Panc1 (cell line): ENCODE results near the gene GOPC.

Source experiments
- POLR2AphosphoS5 ChIP-seq: IDR thresholded peaks from 2 replicates; pipeline ENCODE4 v1.6.1; 2012; ENCODE audit warnings: mild to moderate bottlenecking, low read depth, low read length, moderate library complexity
- TF ChIP-seq, protein P1 (sequence below): fragments of 450-650 bp; IDR thresholded peaks from 2 replicates; pipeline ENCODE4 v1.5.1; 2017; ENCODE audit warnings: mild to moderate bottlenecking

DNA sequence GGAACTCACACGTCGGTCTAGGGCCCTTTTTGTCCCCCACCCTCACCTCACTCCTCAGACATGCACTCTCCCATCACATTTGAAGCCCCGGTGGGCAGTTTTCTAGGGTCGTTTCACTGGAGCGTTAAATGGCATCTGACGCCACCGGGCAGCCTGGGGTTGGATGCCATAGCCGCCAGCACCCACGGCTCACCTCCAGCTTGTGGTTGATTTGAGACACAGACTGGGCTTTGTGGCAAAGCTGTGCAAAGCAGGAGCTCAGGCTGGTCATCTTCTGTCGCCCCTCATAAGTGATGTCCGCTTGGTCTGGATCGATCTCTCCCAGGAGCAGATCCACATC, 530 bp downstream of the GOPC start:
- TF ChIP-seq, protein P1, sequence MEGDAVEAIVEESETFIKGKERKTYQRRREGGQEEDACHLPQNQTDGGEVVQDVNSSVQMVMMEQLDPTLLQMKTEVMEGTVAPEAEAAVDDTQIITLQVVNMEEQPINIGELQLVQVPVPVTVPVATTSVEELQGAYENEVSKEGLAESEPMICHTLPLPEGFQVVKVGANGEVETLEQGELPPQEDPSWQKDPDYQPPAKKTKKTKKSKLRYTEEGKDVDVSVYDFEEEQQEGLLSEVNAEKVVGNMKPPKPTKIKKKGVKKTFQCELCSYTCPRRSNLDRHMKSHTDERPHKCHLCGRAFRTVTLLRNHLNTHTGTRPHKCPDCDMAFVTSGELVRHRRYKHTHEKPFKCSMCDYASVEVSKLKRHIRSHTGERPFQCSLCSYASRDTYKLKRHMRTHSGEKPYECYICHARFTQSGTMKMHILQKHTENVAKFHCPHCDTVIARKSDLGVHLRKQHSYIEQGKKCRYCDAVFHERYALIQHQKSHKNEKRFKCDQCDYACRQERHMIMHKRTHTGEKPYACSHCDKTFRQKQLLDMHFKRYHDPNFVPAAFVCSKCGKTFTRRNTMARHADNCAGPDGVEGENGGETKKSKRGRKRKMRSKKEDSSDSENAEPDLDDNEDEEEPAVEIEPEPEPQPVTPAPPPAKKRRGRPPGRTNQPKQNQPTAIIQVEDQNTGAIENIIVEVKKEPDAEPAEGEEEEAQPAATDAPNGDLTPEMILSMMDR: no peak
- TF ChIP-seq POLR2AphosphoS5: no peak
